CD4-positive, alpha-beta memory T cell (primary cell): ENCODE data around the gene ARSB. TPM values are rescaled to one million over a fixed set of nuclear protein-coding genes. Genes with fewer than 3 reads are reported as not detected.
"Not testable (repeated sequence)": the region's sequence is repeated elsewhere in the genome, so short reads cannot be mapped to it uniquely, and the experiment has no call there.

Source experiments
- CTCF ChIA-PET: fragments of 350-600 bp; sonication (Branson Sonifier 250); formaldehyde crosslinking; loops from one replicate; lab custom pipeline; 2021; ENCODE audit warnings: inconsistent platforms; ENCODE audit not compliant: partially characterized antibody; lab: Charles Lee
- POLR2A ChIA-PET: fragments of 350-600 bp; sonication (Branson Sonifier 250); formaldehyde crosslinking; loops from one replicate; lab custom pipeline; 2021; ENCODE audit not compliant: partially characterized antibody; lab: Charles Lee
- DNase-seq, 5 donors: peaks; one replicate each; pipeline versions ENCODE4 v3.0.0 to v3.0.0-alpha.2; 2020 to 2022; ENCODE audit warnings: mixed read lengths in 1 of 5
- H3K27ac ChIP-seq: one replicate; pipeline ENCODE4 v1.7.0; 2013; ENCODE audit warnings: low read depth, low read length
- H3K27me3 ChIP-seq: 2 replicates; pipeline ENCODE4 v1.7.0; 2013; ENCODE audit warnings: mild to moderate bottlenecking, low read length, moderate library complexity; ENCODE audit not compliant: insufficient read depth
- H3K36me3 ChIP-seq: 2 replicates; pipeline ENCODE4 v1.7.0; 2013; ENCODE audit warnings: mild to moderate bottlenecking, low read length, moderate library complexity; ENCODE audit not compliant: insufficient read depth
- H3K4me1 ChIP-seq: 2 replicates; pipeline ENCODE4 v1.7.0; 2013; ENCODE audit warnings: mild to moderate bottlenecking, low read length, moderate library complexity; ENCODE audit not compliant: insufficient read depth
- H3K4me3 ChIP-seq, 2 donors: one replicate each; pipeline ENCODE4 v1.7.0; 2013; ENCODE audit warnings: low read length in 2 of 2, mild to moderate bottlenecking in 1 of 2
- H3K9me3 ChIP-seq, 2 donors: one replicate each; pipeline ENCODE4 v1.7.0; 2013; ENCODE audit warnings: low read length in 2 of 2, control low read depth in 1 of 2; ENCODE audit not compliant: control insufficient read depth in 1 of 2
- H3K27ac Mint-ChIP-seq, 7 donors: one replicate each; pipeline ENCODE4 v1.8.0; 2020 to 2021; ENCODE audit warnings: mixed read lengths in 7 of 7, mild to moderate bottlenecking in 6 of 7, inconsistent platforms in 3 of 7, moderate library complexity in 3 of 7
- H3K27me3 Mint-ChIP-seq, 2 donors: one replicate each; pipeline ENCODE4 v1.8.0; 2020 to 2021; ENCODE audit warnings: mixed read lengths in 2 of 2
- H3K36me3 Mint-ChIP-seq, 2 donors: one replicate each; pipeline ENCODE4 v1.8.0; 2020 to 2021; ENCODE audit warnings: mixed read lengths in 2 of 2, inconsistent platforms in 1 of 2, mild to moderate bottlenecking in 1 of 2
- H3K4me1 Mint-ChIP-seq, 4 donors: one replicate each; pipeline ENCODE4 v1.8.0; 2020 to 2021; ENCODE audit warnings: mixed read lengths in 4 of 4, mild to moderate bottlenecking in 1 of 4
- H3K4me3 Mint-ChIP-seq, 8 donors: one replicate each; pipeline ENCODE4 v1.8.0; 2020 to 2021; ENCODE audit warnings: mixed read lengths in 8 of 8, mild to moderate bottlenecking in 7 of 8, moderate library complexity in 6 of 8, inconsistent platforms in 3 of 8
- H3K9me3 Mint-ChIP-seq, 8 donors: one replicate each; pipeline ENCODE4 v1.8.0; 2020 to 2021; ENCODE audit warnings: mixed read lengths in 8 of 8, mild to moderate bottlenecking in 5 of 8, inconsistent platforms in 3 of 8, moderate library complexity in 1 of 8
- intact Hi-C: fragments of 100-400 bp; cut with micrococcal nuclease; formaldehyde crosslinking; loops from one replicate; pipeline ENCODE4 v1.15.1; 2023
- polyA plus RNA-seq, 2 donors: library from polyadenylated mRNA; unstranded; fragments of 300-500 nt; fragmentation: Illumina TruSeq; gene quantifications; one replicate each; pipeline ENCODE4 v1.2.3, GENCODE V29; 2021
- total RNA-seq, 2 experiments: library from RNA; stranded (reverse); gene quantifications; one replicate each; pipeline ENCODE4 v1.2.3, GENCODE V29; 2021

Gene ARSB
- total and polyA plus RNA-seq, 4 experiments from 2014 or later, result 4.2 to 5.8 (median 4.9) TPM

GRCh38 chr5:78766412-78766762 is 218.7 kb downstream of the ARSB start:
- H3K36me3 ChIP-seq, result no peaks in the 10 kb centered on the region
- POLR2A ChIA-PET, result no interaction called here
- no peaks in the 10 kb centered on the region for H3K9me3 ChIP-seq
- H3K27me3 ChIP-seq, result no peaks in the 10 kb centered on the region
- CTCF ChIA-PET, result no interaction called here
- no peaks in the 10 kb centered on the region for H3K4me1 ChIP-seq
- peaks cover 0 to 3% of the 10 kb centered on the region in 2 donors for H3K27me3 Mint-ChIP-seq
- H3K4me3 Mint-ChIP-seq, result no peak overlapping the region
- intact Hi-C loops, result no loop called here
- no peak overlapping the region for H3K27ac ChIP-seq
- H3K9me3 Mint-ChIP-seq, result peaks cover 0 to 1% (median 0%) of the 10 kb centered on the region in 8 donors
- no peak overlapping the region for H3K4me3 ChIP-seq
- no peak for DNase-seq
- H3K4me1 Mint-ChIP-seq, result no peaks in the 10 kb centered on the region
- H3K27ac Mint-ChIP-seq, result no peak overlapping the region
- peaks cover 0 to 6% of the 10 kb centered on the region in 2 donors for H3K36me3 Mint-ChIP-seq

DNA sequence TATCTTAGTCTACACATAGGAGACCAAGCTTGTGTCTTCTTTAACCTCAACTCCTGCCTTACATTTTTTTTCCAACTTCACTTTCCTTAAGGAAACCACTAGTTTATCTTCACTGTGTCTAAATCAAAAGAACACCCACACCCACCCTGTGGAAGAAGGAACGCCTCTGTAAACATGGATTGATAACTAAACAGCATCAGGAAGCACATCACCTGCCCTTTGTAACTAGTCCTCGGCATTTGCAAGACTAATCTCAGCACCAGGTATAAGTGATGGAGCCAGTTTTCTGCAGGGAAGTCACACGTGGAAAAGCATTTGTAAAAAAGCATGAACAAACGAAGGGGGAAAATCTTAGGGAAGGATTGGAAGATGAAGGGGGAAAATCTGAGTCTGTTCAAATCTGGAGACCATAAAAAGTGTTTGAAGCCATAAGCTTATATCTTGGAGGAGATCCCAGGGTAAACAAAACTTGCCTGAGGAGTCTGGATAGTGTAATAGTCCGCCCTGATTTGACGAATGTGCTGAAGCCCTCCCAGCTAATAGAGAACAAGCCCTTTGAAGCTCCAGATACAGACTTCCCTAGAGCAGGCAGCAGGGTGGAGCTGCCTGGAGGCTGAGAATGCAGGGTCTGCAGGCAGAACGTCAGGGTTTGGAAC is 219.2 kb downstream of the ARSB start:
- H3K9me3 Mint-ChIP-seq, result peaks cover 0 to 1% (median 0%) of the 10 kb centered on the region in 8 donors
- no peak for DNase-seq
- H3K9me3 ChIP-seq, result no peaks in the 10 kb centered on the region
- no peaks in the 10 kb centered on the region for H3K36me3 ChIP-seq
- ChIA-PET CTCF (interaction anchor here (0.6 kb wide), 1 partner anchor 1879 kb away, joined by 3 read pairs; no protein-coding TSS in a partner anchor), POLR2A (no interaction called here)
- H3K27ac Mint-ChIP-seq, result no peak overlapping the region
- H3K36me3 Mint-ChIP-seq, result peaks cover 0 to 6% of the 10 kb centered on the region in 2 donors
- H3K4me1 ChIP-seq, result no peaks in the 10 kb centered on the region
- H3K27ac ChIP-seq, result no peak overlapping the region
- intact Hi-C loops, result no loop called here
- peaks cover 0 to 3% of the 10 kb centered on the region in 2 donors for H3K27me3 Mint-ChIP-seq
- no peaks in the 10 kb centered on the region for H3K4me1 Mint-ChIP-seq
- no peak overlapping the region for H3K4me3 ChIP-seq
- no peaks in the 10 kb centered on the region for H3K27me3 ChIP-seq
- H3K4me3 Mint-ChIP-seq, result no peak overlapping the region

DNA sequence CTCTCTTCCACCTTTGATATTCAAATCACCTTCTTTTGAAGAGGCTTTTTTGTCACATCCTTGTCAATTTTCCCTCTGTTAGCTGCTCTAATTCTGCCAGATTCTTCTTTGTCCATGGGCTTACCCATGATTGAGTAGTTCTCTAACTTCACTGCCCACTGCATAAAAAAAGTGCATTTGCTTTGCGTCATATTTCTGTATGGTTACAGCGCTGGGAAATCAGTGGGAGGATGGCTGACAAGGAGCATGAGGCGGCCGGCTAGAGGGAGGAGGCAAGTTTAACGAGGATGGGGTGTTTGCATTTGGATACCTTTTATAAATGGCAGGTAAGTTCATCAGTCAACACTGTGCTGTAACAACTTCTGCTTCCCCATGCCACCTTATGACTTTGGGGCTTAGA is 220.0 kb downstream of the ARSB start:
- Mint-ChIP-seq H3K36me3 (peaks cover 0 to 6% of the 10 kb centered on the region in 2 donors), H3K27ac (no peak overlapping the region), H3K27me3 (peaks cover 0 to 3% of the 10 kb centered on the region in 2 donors), H3K9me3 (peaks cover 0 to 1% (median 0%) of the 10 kb centered on the region in 8 donors), H3K4me3 (no peak overlapping the region), H3K4me1 (no peaks in the 10 kb centered on the region)
- CTCF ChIA-PET, result no interaction called here
- no peaks in the 10 kb centered on the region for H3K36me3 ChIP-seq
- H3K27me3 ChIP-seq, result no peaks in the 10 kb centered on the region
- H3K4me1 ChIP-seq, result no peaks in the 10 kb centered on the region
- H3K9me3 ChIP-seq, result no peaks in the 10 kb centered on the region
- no peak overlapping the region for H3K4me3 ChIP-seq
- no peak overlapping the region for H3K27ac ChIP-seq
- DNase-seq, result no peak
- intact Hi-C loops, result no loop called here
- POLR2A ChIA-PET, result no interaction called here

GRCh38 chr5:78763659-78764189 is 221.4 kb downstream of the ARSB start:
- H3K27me3 ChIP-seq, result no peaks in the 10 kb centered on the region
- CTCF ChIA-PET, result no interaction called here
- no peak overlapping the region for H3K4me3 ChIP-seq
- H3K27ac ChIP-seq, result no peak overlapping the region
- intact Hi-C loops, result no loop called here
- H3K9me3 Mint-ChIP-seq, result peaks cover 0 to 1% (median 0%) of the 10 kb centered on the region in 8 donors
- no peak overlapping the region for H3K4me3 Mint-ChIP-seq
- H3K36me3 ChIP-seq, result no peaks in the 10 kb centered on the region
- POLR2A ChIA-PET, result no interaction called here
- peaks cover 0 to 6% of the 10 kb centered on the region in 2 donors for H3K36me3 Mint-ChIP-seq
- no peaks in the 10 kb centered on the region for H3K4me1 ChIP-seq
- no peaks in the 10 kb centered on the region for H3K4me1 Mint-ChIP-seq
- DNase-seq, result no peak
- no peaks in the 10 kb centered on the region for H3K9me3 ChIP-seq
- peaks cover under 1 to 3% of the 10 kb centered on the region in 2 donors for H3K27me3 Mint-ChIP-seq
- no peak overlapping the region for H3K27ac Mint-ChIP-seq

- H3K27me3 Mint-ChIP-seq, H3K27me3 ChIP-seq, CTCF ChIA-PET, H3K4me3 ChIP-seq, H3K9me3 ChIP-seq, H3K27ac ChIP-seq, H3K9me3 Mint-ChIP-seq, intact Hi-C loops, H3K27ac Mint-ChIP-seq, H3K36me3 Mint-ChIP-seq, H3K36me3 ChIP-seq, H3K4me1 Mint-ChIP-seq, H3K4me3 Mint-ChIP-seq, DNase-seq, H3K4me1 ChIP-seq: not testable (repeated sequence)
- POLR2A ChIA-PET, result interaction anchor here (0.7 kb wide), 1 partner anchor 18 kb away, joined by 3 read pairs; no protein-coding TSS in a partner anchor
Observed at GRCh38 chr5:78762743-78763142, 222.4 kb downstream of the ARSB start.

DNA sequence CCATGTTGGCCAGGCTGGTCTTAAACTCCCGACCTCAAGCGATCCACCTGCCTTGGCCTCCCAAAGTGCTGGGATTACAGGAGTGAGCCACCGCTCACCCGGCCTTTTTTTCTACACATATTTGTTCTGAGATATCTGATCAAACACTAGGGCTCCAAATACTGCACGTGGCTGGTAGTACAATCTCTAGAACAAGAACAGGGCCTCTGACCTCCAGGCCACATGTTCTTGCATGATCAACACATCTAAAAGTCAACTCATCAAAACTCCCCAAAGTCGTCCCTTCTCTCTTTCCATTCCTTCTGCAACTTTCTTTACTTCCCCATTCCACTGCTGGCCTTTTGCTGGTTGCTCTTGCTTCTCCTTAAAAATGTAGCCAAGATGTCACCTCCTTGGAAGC is 223.3 kb downstream of the ARSB start:
- DNase-seq, result no peak
- H3K27ac ChIP-seq, result no peak overlapping the region
- intact Hi-C loops, result no loop called here
- no peak overlapping the region for H3K4me3 ChIP-seq
- H3K4me1 ChIP-seq, result no peaks in the 10 kb centered on the region
- Mint-ChIP-seq H3K27ac (peak overlapping the region in 1 of 7 donors; percentile 4), H3K36me3 (peaks cover 0 to 6% of the 10 kb centered on the region in 2 donors), H3K4me1 (no peaks in the 10 kb centered on the region), H3K9me3 (peaks cover 0 to 1% (median 0%) of the 10 kb centered on the region in 8 donors), H3K4me3 (no peak overlapping the region), H3K27me3 (peaks cover 2 to 3% of the 10 kb centered on the region in 2 donors)
- no peaks in the 10 kb centered on the region for H3K36me3 ChIP-seq
- no peaks in the 10 kb centered on the region for H3K9me3 ChIP-seq
- H3K27me3 ChIP-seq, result no peaks in the 10 kb centered on the region
- ChIA-PET POLR2A (no interaction called here), CTCF (no interaction called here)

GRCh38 chr5:78760770-78761169 is 224.3 kb downstream of the ARSB start:
- no peaks in the 10 kb centered on the region for H3K36me3 Mint-ChIP-seq
- H3K36me3 ChIP-seq, result no peaks in the 10 kb centered on the region
- ChIA-PET CTCF (no interaction called here), POLR2A (no interaction called here)
- no peaks in the 10 kb centered on the region for H3K27me3 ChIP-seq
- no peaks in the 10 kb centered on the region for H3K9me3 ChIP-seq
- peaks cover 2 to 3% of the 10 kb centered on the region in 2 donors for H3K27me3 Mint-ChIP-seq
- intact Hi-C loops, result no loop called here
- no peak overlapping the region for H3K4me3 ChIP-seq
- no peaks in the 10 kb centered on the region for H3K4me1 ChIP-seq
- H3K4me1 Mint-ChIP-seq, result no peaks in the 10 kb centered on the region
- DNase-seq, result no peak
- H3K4me3 Mint-ChIP-seq, result no peak overlapping the region
- H3K27ac ChIP-seq, result no peak overlapping the region
- H3K27ac Mint-ChIP-seq, result no peak overlapping the region
- peaks cover 0 to 1% (median 0%) of the 10 kb centered on the region in 8 donors for H3K9me3 Mint-ChIP-seq
